ENCODE data around the gene ZNF76. TPM values are rescaled to one million over a fixed set of nuclear protein-coding genes. Genes with fewer than 3 reads are reported as not detected.

Gene ZNF76
- total and polyA plus RNA-seq, 9 of the 15 experiments (the other 6 are each of a cell fraction or from before 2014, with no cell fraction given): 1.2 to 17.8 (median 10.7) TPM

DNA sequence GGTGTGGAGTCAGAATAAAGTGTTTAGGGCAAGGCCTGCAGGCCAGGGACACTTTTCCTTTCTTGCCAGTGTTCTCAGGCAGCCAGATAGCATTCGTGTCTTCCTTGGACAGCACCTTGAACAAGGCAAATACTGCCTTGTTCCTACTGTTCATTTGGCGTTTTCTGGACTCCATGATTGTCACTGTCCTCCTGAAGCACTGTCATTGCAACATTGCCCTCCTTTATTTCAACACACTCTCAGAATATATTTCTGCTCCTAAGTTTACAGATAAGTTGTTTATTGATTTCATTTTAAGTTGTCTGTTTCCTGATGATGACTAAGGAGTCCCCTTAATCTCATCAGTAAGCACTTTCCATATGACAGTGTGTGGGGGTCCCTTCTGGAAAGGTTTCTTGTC lies 22.9 kb downstream of the ZNF76 start:
- H3K9me3 ChIP-seq (replicated peaks; ENCODE audit: control insufficient read depth, insufficient read depth, low read depth, low read length): no peaks in the 10 kb centered on the region
- no TSS peak for BruUV-seq (replicated peaks)
- H3K36me3 ChIP-seq (ENCODE audit: control insufficient read depth, insufficient read depth, low read length): peaks cover 3% of the 10 kb centered on the region; the same call in 2 of the 3 replicates
- no peaks in the 10 kb centered on the region for H4K20me1 ChIP-seq (replicated peaks; ENCODE audit: control insufficient read depth, insufficient read depth, low read length)
- 18% methylated on average over 2 of the region's 2 CpGs for WGBS (ENCODE audit: insufficient coverage, low coverage, missing lambda C conversion rate)
- DNase-seq (ENCODE audit: extremely low read depth in 1 of 4, low spot score in 3 of 4) (no peak), ATAC-seq (no peak), FAIRE-seq (no peak)
- TF ChIP-seq ZNF134 (CRISPR knock-in tag; conservative IDR thresholded peaks at IDR 0.05) (no peak), CEBPG (CRISPR knock-in tag; IDR thresholded peaks at IDR 0.05) (peak; percentile 64), CEBPG (tag; conservative IDR thresholded peaks at IDR 0.05 in 1 of 2, IDR thresholded peaks at IDR 0.05 in 1 of 2) (peak; percentile 51 to 52; a peak in 2 of 4 replicates), HDAC6 (IDR thresholded peaks at IDR 0.05; ENCODE audit: low read depth, low read length) (no peak), FOXK1 (CRISPR knock-in tag; IDR thresholded peaks at IDR 0.05; ENCODE audit: borderline replicate concordance) (no peak), ZNF644 (tag; IDR thresholded peaks at IDR 0.05; ENCODE audit: low read depth) (no peak), CEBPB (tag; IDR thresholded peaks at IDR 0.05) (peak; percentile 88), ZNF165 (CRISPR knock-in tag; IDR thresholded peaks at IDR 0.05; ENCODE audit: borderline replicate concordance) (no peak)
- TF ChIP-seq, protein P1, sequence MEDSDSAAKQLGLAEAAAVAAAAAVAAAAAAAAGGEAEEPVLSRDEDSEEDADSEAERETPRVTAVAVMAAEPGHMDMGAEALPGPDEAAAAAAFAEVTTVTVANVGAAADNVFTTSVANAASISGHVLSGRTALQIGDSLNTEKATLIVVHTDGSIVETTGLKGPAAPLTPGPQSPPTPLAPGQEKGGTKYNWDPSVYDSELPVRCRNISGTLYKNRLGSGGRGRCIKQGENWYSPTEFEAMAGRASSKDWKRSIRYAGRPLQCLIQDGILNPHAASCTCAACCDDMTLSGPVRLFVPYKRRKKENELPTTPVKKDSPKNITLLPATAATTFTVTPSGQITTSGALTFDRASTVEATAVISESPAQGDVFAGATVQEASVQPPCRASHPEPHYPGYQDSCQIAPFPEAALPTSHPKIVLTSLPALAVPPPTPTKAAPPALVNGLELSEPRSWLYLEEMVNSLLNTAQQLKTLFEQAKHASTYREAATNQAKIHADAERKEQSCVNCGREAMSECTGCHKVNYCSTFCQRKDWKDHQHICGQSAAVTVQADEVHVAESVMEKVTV (CRISPR knock-in tag; IDR thresholded peaks at IDR 0.05): no peak
- TF ChIP-seq, protein P2, sequence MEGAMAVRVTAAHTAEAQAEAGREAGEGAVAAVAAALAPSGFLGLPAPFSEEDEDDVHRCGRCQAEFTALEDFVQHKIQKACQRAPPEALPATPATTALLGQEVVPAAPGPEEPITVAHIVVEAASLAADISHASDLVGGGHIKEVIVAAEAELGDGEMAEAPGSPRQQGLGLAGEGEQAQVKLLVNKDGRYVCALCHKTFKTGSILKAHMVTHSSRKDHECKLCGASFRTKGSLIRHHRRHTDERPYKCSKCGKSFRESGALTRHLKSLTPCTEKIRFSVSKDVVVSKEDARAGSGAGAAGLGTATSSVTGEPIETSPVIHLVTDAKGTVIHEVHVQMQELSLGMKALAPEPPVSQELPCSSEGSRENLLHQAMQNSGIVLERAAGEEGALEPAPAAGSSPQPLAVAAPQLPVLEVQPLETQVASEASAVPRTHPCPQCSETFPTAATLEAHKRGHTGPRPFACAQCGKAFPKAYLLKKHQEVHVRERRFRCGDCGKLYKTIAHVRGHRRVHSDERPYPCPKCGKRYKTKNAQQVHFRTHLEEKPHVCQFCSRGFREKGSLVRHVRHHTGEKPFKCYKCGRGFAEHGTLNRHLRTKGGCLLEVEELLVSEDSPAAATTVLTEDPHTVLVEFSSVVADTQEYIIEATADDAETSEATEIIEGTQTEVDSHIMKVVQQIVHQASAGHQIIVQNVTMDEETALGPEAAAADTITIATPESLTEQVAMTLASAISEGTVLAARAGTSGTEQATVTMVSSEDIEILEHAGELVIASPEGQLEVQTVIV (CRISPR knock-in tag; IDR thresholded peaks at IDR 0.05; ENCODE audit: borderline replicate concordance): no peak
- TF ChIP-seq, protein P3, sequence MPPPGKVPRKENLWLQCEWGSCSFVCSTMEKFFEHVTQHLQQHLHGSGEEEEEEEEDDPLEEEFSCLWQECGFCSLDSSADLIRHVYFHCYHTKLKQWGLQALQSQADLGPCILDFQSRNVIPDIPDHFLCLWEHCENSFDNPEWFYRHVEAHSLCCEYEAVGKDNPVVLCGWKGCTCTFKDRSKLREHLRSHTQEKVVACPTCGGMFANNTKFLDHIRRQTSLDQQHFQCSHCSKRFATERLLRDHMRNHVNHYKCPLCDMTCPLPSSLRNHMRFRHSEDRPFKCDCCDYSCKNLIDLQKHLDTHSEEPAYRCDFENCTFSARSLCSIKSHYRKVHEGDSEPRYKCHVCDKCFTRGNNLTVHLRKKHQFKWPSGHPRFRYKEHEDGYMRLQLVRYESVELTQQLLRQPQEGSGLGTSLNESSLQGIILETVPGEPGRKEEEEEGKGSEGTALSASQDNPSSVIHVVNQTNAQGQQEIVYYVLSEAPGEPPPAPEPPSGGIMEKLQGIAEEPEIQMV (tag; conservative IDR thresholded peaks at IDR 0.05; ENCODE audit: low read depth): no peak
- H3K4me2 ChIP-seq (ENCODE audit: insufficient read depth, low read length): no peak overlapping the region
- in situ Hi-C loops (cut with MboI) (no loop called here), intact Hi-C loops (cut with micrococcal nuclease) (no loop called here)
- no peak overlapping the region for H3K9ac ChIP-seq (ENCODE audit: insufficient read depth in 1 of 2, low read depth in 2 of 2, low read length in 2 of 2)
- H3K4me3 ChIP-seq: no peak overlapping the region
- H3K9me1 ChIP-seq (ENCODE audit: control insufficient read depth, insufficient read depth, low read length): no peaks in the 10 kb centered on the region
- H3K4me1 ChIP-seq (replicated peaks in 1 of 2; ENCODE audit: control insufficient read depth in 2 of 2, insufficient read depth in 2 of 2, low read length in 2 of 2): no peaks in the 10 kb centered on the region; a peak in 1 of 5 replicates
- H3K27ac ChIP-seq (ENCODE audit: extremely low read depth, low read depth, low read length): no peak overlapping the region
- ChIA-PET CTCF (ENCODE audit: low intra/inter-chr PET ratio) (no interaction called here), POLR2A (interaction anchor here (0.7 to 0.9 kb wide), 2 partner anchors 11 to 14 kb away, joined by 3 read pairs; no protein-coding TSS in a partner anchor)
- no peaks in the 10 kb centered on the region for H3K79me2 ChIP-seq (ENCODE audit: control insufficient read depth, insufficient read depth, low read length)
- no peaks in the 10 kb centered on the region for H3K27me3 ChIP-seq (ENCODE audit: control insufficient read depth in 2 of 2, insufficient read depth in 2 of 2, low read length in 2 of 2)
- no peak overlapping the region for H2AFZ ChIP-seq (ENCODE audit: low read depth, low read length)

Measured in K562 (cell line).